K562 (cell line): ENCODE data around the gene DDX46. TPM values are rescaled to one million over a fixed set of nuclear protein-coding genes. Genes with fewer than 3 reads are reported as not detected.
A peak's percentile ranks its signal among the peaks of the same experiment; 100 is the strongest.

ENCODE experiments used
- CBX2 ChIP-seq: fragments of 200-600 bp; sonication (generic); IDR thresholded peaks from one replicate; pipeline ENCODE4 v1.6.1; 2012; ENCODE audit warnings: mild to moderate bottlenecking, low read length, inconsistent platforms; ENCODE audit not compliant: insufficient read depth, poor library complexity, severe bottlenecking
- CBX3 ChIP-seq, 2 experiments: IDR thresholded peaks; 1 replicate in 1 of 2; 2 replicates in 1 of 2; pipeline ENCODE4 v1.6.1; 2012; ENCODE audit warnings: inconsistent platforms in 2 of 2, low read length in 2 of 2, borderline replicate concordance in 1 of 2, control low read depth in 1 of 2
- DDX20 ChIP-seq: fragments of 450-650 bp; IDR thresholded peaks from 2 replicates; pipeline ENCODE4 v1.6.1; 2016; ENCODE audit warnings: missing genetic modification characterization, low read depth, mild to moderate bottlenecking, missing compliant biosample characterization, moderate library complexity
- EWSR1 ChIP-seq: fragments of 450-650 bp; IDR thresholded peaks from 2 replicates; pipeline ENCODE4 v1.6.1; 2018; ENCODE audit warnings: borderline replicate concordance, mild to moderate bottlenecking, low read depth, moderate library complexity; ENCODE audit not compliant: partially characterized antibody
- HLTF ChIP-seq: fragments of 450-650 bp; IDR thresholded peaks from 2 replicates; pipeline ENCODE4 v1.6.1; 2016
- HMG20A ChIP-seq: fragments of 450-650 bp; formaldehyde crosslinking; conservative IDR thresholded peaks from 2 replicates; pipeline ENCODE4 v1.4.0; 2020; ENCODE audit warnings: mild to moderate bottlenecking, mixed read lengths
- JUNB ChIP-seq: fragments of 450-650 bp; formaldehyde crosslinking; conservative IDR thresholded peaks from 2 replicates; pipeline ENCODE4 v1.4.0; 2020; ENCODE audit warnings: mild to moderate bottlenecking
- LCOR ChIP-seq: sonication (generic); formaldehyde crosslinking; IDR thresholded peaks from 2 replicates; pipeline ENCODE4 v1.8.0; 2022; ENCODE audit warnings: mild to moderate bottlenecking, missing genetic modification reagents
- MTF1 ChIP-seq: fragments of 250-450 bp; sonication (Bioruptor Pico); IDR thresholded peaks from 2 replicates; pipeline ENCODE4 v1.9.0; 2021; ENCODE audit warnings: moderate library complexity, mild to moderate bottlenecking, inconsistent platforms, borderline replicate concordance
- RAD51 ChIP-seq: fragments of 450-650 bp; IDR thresholded peaks from 2 replicates; pipeline ENCODE4 v1.7.1; 2016; ENCODE audit warnings: low read depth, mild to moderate bottlenecking, borderline replicate concordance
- RB1 ChIP-seq: fragments of 450-650 bp; IDR thresholded peaks from 2 replicates; pipeline ENCODE4 v1.6.1; 2017; ENCODE audit warnings: low read depth, mild to moderate bottlenecking
- RFX1 ChIP-seq: fragments of 450-650 bp; IDR thresholded peaks from 2 replicates; pipeline ENCODE4 v1.6.1; 2016; ENCODE audit warnings: mild to moderate bottlenecking, moderate library complexity
- RFX5 ChIP-seq: IDR thresholded peaks from 2 replicates; pipeline ENCODE4 v1.6.1; 2011; ENCODE audit warnings: low read depth, mild to moderate bottlenecking, improper control_type of control experiment, low read length
- SAFB ChIP-seq: fragments of 200-400 bp; formaldehyde crosslinking; IDR thresholded peaks from 2 replicates; pipeline ENCODE4 v1.6.1; 2017; ENCODE audit warnings: low read depth, low read length, borderline replicate concordance
- SREBF2 ChIP-seq: sonication (generic); formaldehyde crosslinking; IDR thresholded peaks from 2 replicates; pipeline ENCODE4 v1.4.0; 2020; ENCODE audit warnings: mild to moderate bottlenecking, missing genetic modification reagents
- TAF1 ChIP-seq: IDR thresholded peaks from 2 replicates; pipeline ENCODE4 v1.6.1; 2011; ENCODE audit warnings: mild to moderate bottlenecking, low read length, moderate library complexity; ENCODE audit not compliant: insufficient read depth, control insufficient read depth, severe bottlenecking; ENCODE audit errors: extremely low read depth
- TARDBP ChIP-seq: fragments of 450-650 bp; IDR thresholded peaks from 2 replicates; pipeline ENCODE4 v1.6.1; 2016
- TFAM ChIP-seq: fragments of 250-450 bp; sonication (Bioruptor Pico); conservative IDR thresholded peaks from 2 replicates; pipeline ENCODE4 v1.5.0; 2021; ENCODE audit warnings: mild to moderate bottlenecking, moderate library complexity
- THAP7 ChIP-seq: fragments of 250-450 bp; sonication (Bioruptor Pico); IDR thresholded peaks from 2 replicates; pipeline ENCODE4 v1.5.0; 2021
- TRIM24 ChIP-seq, 2 experiments: fragments of 450-650 bp; IDR thresholded peaks; 2 replicates each; pipeline ENCODE4 v1.6.1; 2016
- ZFP1 ChIP-seq: fragments of 450-650 bp; formaldehyde crosslinking; IDR thresholded peaks from 2 replicates; pipeline ENCODE4 v1.4.0; 2020; ENCODE audit warnings: mild to moderate bottlenecking, mixed read lengths
- ZNF174 ChIP-seq: fragments of 250-450 bp; sonication (Bioruptor Pico); IDR thresholded peaks from 2 replicates; pipeline ENCODE4 v1.4.0; 2020; ENCODE audit warnings: mild to moderate bottlenecking
- ZNF197 ChIP-seq: fragments of 200-800 bp; sonication (Bioruptor generic); IDR thresholded peaks from 2 replicates; pipeline ENCODE4 v1.6.1; 2016; ENCODE audit warnings: low read depth, missing genetic modification characterization, missing compliant biosample characterization
- ZNF511 ChIP-seq: sonication (generic); formaldehyde crosslinking; IDR thresholded peaks from 2 replicates; pipeline ENCODE4 v1.8.0; 2022; ENCODE audit warnings: mild to moderate bottlenecking, missing genetic modification reagents
- ZNF561 ChIP-seq: fragments of 450-650 bp; formaldehyde crosslinking; conservative IDR thresholded peaks from 2 replicates; pipeline ENCODE4 v1.4.0; 2020; ENCODE audit warnings: mild to moderate bottlenecking, moderate library complexity
- polyA plus RNA-seq, 8 experiments: library from polyadenylated mRNA; depleted of rRNA in 4 of 8; stranded (reverse) in 5 of 8; unstranded in 3 of 8; fragments of >200 nt; fragmentation: Nextera tagmentation in 2 of 8; fragmentation: Illumina TruSeq in 1 of 8; extraction: Ambion mirVana in 2 of 8; extraction: Trizol in 1 of 8; gene quantifications; 2 replicates each; pipeline versions ENCODE4 v1.2.1 to v1.2.3, GENCODE V29; 2011 to 2014; ENCODE audit warnings: inconsistent platforms in 1 of 8, missing spikeins in 1 of 8
- total RNA-seq, 7 experiments: library from RNA; depleted of rRNA in 6 of 7; stranded (reverse); fragments of >200 nt in 6 of 7; fragmentation: Illumina TruSeq in 2 of 7; extraction: Trizol in 2 of 7; gene quantifications; 2 replicates each; pipeline versions ENCODE4 v1.2.1 to v1.2.3, GENCODE V29; 2011 to 2021; ENCODE audit warnings: low replicate concordance in 1 of 7
- TF ChIP-seq, protein P1 (sequence below): fragments of 250-450 bp; sonication (Bioruptor Pico); IDR thresholded peaks from 2 replicates; pipeline ENCODE4 v1.8.0; 2021; ENCODE audit warnings: moderate library complexity, mild to moderate bottlenecking, inconsistent platforms
- TF ChIP-seq, protein P2 (sequence below): sonication (generic); formaldehyde crosslinking; IDR thresholded peaks from 2 replicates; pipeline ENCODE4 v1.9.0; 2022; ENCODE audit warnings: mild to moderate bottlenecking, missing genetic modification reagents
- TF ChIP-seq, protein P3 (sequence below): fragments of 250-450 bp; sonication (Bioruptor Pico); IDR thresholded peaks from 2 replicates; pipeline ENCODE4 v1.8.0; 2021; ENCODE audit warnings: borderline replicate concordance, mild to moderate bottlenecking, moderate library complexity; ENCODE audit not compliant: poor library complexity, severe bottlenecking

DDX46 gene
- total and polyA plus RNA-seq, 9 of the 15 experiments (the other 6 are each of a cell fraction or from before 2014, with no cell fraction given): 26.2 to 99.0 (median 76.4) TPM

- TF ChIP-seq DDX20 (tag) (no peak), ZFP1 (CRISPR knock-in tag) (no peak), RFX1 (no peak), SAFB (peak; percentile 74; the same call in 1 of the 2 replicates), RAD51 (peak; percentile 62; the same call in 1 of the 2 replicates), TAF1 (peak; percentile 74), ZNF197 (0 out of 2 replicates have a peak, but pooled peaks have one; percentile 36), EWSR1 (no peak), ZNF511 (CRISPR knock-in tag) (no peak), TRIM24 (IDR thresholded peaks at IDR 0.05) (no peak), ZNF174 (no peak), TARDBP (no peak), LCOR (peak; percentile 98), TFAM (CRISPR knock-in tag) (no peak), ZNF561 (CRISPR knock-in tag) (no peak), HLTF (no peak), RB1 (peak; percentile 83), CBX2 (no peak), SREBF2 (CRISPR knock-in tag) (no peak), CBX3 (IDR thresholded peaks at IDR 0.05; ENCODE audit: borderline replicate concordance in 1 of 2, low read length in 2 of 2) (peak in 1 of 2 experiments; percentile 84; a peak in 1 of 3 replicates), HMG20A (CRISPR knock-in tag) (no peak), JUNB (no peak), RFX5 (no peak), THAP7 (no peak), MTF1 (CRISPR knock-in tag) (no peak)
- TF ChIP-seq, protein P1, sequence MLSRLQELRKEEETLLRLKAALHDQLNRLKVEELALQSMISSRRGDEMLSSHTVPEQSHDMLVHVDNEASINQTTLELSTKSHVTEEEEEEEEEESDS (CRISPR knock-in tag): no peak
- TF ChIP-seq, protein P2, sequence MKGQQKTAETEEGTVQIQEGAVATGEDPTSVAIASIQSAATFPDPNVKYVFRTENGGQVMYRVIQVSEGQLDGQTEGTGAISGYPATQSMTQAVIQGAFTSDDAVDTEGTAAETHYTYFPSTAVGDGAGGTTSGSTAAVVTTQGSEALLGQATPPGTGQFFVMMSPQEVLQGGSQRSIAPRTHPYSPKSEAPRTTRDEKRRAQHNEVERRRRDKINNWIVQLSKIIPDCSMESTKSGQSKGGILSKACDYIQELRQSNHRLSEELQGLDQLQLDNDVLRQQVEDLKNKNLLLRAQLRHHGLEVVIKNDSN: peak; percentile 92
- TF ChIP-seq, protein P3, sequence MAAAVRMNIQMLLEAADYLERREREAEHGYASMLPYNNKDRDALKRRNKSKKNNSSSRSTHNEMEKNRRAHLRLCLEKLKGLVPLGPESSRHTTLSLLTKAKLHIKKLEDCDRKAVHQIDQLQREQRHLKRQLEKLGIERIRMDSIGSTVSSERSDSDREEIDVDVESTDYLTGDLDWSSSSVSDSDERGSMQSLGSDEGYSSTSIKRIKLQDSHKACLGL (CRISPR knock-in tag): no peak
Measured at GRCh38 chr5:134738133-134738962, 20.2 kb upstream of the DDX46 start, which contains the start of gene CAMLG (continued).
